Progenitor cell of endocrine pancreas (in vitro differentiated cells): ENCODE data around the gene PPP6R3. TPM values are rescaled to one million over a fixed set of nuclear protein-coding genes. Genes with fewer than 3 reads are reported as not detected.

ENCODE experiments used
- DNase-seq: peaks from one replicate; pipeline ENCODE4 v3.0.0; 2021; ENCODE audit warnings: low spot score; ENCODE audit not compliant: unreplicated experiment
- H3K27ac Mint-ChIP-seq: 2 replicates; pipeline ENCODE4 v1.8.0; 2021; ENCODE audit warnings: mild to moderate bottlenecking, moderate library complexity, mixed read lengths
- H3K27me3 Mint-ChIP-seq: 2 replicates; pipeline ENCODE4 v1.8.0; 2021; ENCODE audit warnings: mixed read lengths
- H3K36me3 Mint-ChIP-seq: 2 replicates; pipeline ENCODE4 v1.8.0; 2022; ENCODE audit warnings: mixed read lengths; ENCODE audit not compliant: insufficient read depth
- H3K4me1 Mint-ChIP-seq: 2 replicates; pipeline ENCODE4 v1.8.0; 2021; ENCODE audit warnings: low read depth, mixed read lengths
- H3K4me3 Mint-ChIP-seq: 2 replicates; pipeline ENCODE4 v1.8.0; 2021; ENCODE audit warnings: low read depth, mild to moderate bottlenecking, moderate library complexity, mixed read lengths
- H3K9me3 Mint-ChIP-seq: 2 replicates; pipeline ENCODE4 v1.8.0; 2021; ENCODE audit warnings: low read depth, mixed read lengths
- total RNA-seq: library from RNA; stranded (reverse); gene quantifications from 2 replicates; pipeline ENCODE4 v1.2.1, GENCODE V29; 2021
- TF ChIP-seq, protein P1 (sequence below): fragments of 200-600 bp; sonication (generic); IDR thresholded peaks from one replicate; pipeline ENCODE4 v1.5.0; 2021; ENCODE audit warnings: antibody characterized with exemption, mild to moderate bottlenecking; ENCODE audit not compliant: unreplicated experiment

PPP6R3 gene
- total RNA-seq, 1 donor from 2014 or later: 124 TPM

DNA sequence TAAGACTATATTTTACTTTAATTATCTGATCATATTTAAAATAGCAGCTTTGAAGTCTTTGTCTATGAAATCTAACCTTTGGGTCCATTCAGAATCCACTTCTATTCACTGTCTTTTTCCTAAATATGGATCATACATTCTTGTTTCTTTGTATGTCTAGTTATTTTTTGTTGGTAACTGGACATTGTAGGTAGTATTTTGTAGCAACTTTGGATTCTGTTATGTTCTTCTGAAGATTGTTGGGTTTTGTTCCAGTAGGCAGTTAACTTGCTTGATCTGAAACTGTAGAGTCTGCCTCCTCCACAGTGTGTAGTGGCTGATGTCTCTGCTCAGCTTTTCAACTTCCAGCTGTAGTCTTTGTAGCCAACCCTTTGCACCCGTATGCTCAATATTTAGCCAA, 186.3 kb downstream of the PPP6R3 start:
- no peak overlapping the region for H3K27ac Mint-ChIP-seq
- H3K4me1 Mint-ChIP-seq: no peaks in the 10 kb centered on the region
- peaks cover 17% of the 10 kb centered on the region for H3K27me3 Mint-ChIP-seq
- no peak for DNase-seq
- H3K36me3 Mint-ChIP-seq: no peaks in the 10 kb centered on the region
- peaks cover 12% of the 10 kb centered on the region for H3K9me3 Mint-ChIP-seq
- TF ChIP-seq, protein P1, sequence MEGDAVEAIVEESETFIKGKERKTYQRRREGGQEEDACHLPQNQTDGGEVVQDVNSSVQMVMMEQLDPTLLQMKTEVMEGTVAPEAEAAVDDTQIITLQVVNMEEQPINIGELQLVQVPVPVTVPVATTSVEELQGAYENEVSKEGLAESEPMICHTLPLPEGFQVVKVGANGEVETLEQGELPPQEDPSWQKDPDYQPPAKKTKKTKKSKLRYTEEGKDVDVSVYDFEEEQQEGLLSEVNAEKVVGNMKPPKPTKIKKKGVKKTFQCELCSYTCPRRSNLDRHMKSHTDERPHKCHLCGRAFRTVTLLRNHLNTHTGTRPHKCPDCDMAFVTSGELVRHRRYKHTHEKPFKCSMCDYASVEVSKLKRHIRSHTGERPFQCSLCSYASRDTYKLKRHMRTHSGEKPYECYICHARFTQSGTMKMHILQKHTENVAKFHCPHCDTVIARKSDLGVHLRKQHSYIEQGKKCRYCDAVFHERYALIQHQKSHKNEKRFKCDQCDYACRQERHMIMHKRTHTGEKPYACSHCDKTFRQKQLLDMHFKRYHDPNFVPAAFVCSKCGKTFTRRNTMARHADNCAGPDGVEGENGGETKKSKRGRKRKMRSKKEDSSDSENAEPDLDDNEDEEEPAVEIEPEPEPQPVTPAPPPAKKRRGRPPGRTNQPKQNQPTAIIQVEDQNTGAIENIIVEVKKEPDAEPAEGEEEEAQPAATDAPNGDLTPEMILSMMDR: no peak
- no peak overlapping the region for H3K4me3 Mint-ChIP-seq

DNA sequence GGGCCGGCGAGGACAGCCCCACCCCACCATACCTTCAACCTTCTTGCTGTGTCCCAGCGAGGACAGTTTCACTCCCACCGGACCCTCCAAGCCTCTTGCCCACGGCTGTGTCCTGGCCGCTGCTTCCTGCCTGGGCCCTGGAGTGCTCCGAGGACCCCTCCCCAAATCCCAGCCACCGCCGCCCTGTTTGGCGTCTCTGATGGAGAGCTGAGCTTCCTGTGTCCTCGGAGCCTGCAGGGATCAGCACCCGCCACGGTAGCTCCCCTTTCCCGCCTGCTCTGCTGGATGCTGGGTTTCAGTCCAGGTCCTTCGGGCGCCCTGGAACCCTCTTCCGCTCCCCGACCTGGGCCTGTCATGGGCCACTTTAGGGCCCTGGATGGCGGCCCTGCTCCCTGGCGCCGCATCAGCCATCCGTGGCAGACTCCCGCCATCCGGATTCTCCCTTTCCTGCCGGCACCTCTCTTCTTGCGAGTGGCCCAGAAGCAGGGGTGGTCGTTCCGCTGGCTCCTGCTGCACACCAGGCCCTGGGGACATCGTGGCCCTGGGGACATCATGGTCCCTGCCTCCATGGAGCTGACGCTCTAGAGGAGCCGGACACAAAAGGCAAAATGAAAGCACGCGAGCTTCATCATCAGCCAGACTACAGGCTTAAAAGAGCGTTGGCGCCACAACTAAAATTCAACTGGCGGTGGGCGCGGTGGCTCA, 189.5 kb downstream of the PPP6R3 start:
- DNase-seq: no peak
- TF ChIP-seq, protein P1: no peak
- Mint-ChIP-seq H3K27me3 (peaks cover 10% of the 10 kb centered on the region), H3K9me3 (peaks cover 12% of the 10 kb centered on the region), H3K4me3 (no peak overlapping the region), H3K4me1 (no peaks in the 10 kb centered on the region), H3K36me3 (no peaks in the 10 kb centered on the region), H3K27ac (no peak overlapping the region)

DNA sequence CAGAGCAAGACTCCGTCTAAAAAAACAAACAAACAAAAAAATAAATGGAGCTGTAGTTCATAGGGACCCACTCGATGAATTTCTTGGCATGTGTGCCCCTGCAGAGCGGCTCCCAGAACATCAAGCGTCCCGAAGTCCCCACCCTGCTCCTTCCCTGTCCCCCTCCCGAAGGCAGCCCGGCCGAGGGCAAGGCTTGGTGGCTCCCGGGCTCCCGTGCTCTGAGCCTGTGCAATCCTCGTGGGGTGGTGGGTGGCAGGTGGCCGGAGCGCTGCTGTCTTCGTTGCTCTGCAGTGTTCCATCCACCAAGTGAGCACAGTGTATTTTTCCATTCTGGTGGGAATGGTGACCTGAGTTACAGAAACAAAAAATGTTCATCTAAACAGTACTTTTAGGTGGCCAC, 190.2 kb downstream of the PPP6R3 start:
- Mint-ChIP-seq H3K27me3 (peaks cover 10% of the 10 kb centered on the region), H3K27ac (no peak overlapping the region), H3K9me3 (peaks cover 12% of the 10 kb centered on the region), H3K36me3 (no peaks in the 10 kb centered on the region), H3K4me1 (no peaks in the 10 kb centered on the region), H3K4me3 (no peak overlapping the region)
- TF ChIP-seq, protein P1: no peak
- DNase-seq: no peak

DNA sequence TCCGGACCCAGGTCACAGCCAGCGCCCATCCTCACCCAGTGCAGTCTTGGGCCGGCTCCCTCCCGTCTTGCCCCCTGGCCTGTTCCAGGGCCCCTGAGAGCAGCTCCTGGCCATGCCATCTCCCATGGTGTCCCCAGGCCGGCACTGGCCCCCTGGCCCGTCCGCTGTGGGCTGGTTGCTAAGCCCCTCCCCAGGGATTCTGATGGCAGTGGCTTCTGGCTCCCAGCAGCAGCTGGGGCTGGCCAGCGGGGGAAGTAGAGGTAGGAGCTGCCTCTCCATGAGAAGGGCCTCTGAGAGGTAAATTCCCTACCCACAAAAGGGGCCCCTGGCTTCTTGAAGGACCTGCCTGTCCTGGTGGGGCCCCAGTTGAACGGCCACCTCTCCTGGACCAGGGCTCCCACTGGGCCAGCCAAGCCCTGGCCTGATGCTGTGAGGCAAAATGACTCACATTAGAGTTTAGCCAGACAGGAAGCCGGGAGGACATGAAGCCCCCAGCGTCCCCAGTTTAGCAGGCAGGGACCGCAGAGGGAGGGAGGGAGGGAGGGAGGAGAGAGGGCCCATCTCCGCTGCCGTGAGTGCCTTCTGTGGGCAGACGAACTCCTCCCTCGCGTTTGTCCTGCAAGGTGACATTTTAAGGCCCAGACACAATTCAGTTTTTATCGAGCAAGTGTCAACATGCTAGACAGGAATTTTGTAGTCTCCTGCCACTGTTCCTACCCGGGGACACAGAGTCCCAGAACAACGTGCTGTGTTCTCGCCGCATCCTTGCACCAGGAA, 190.8 kb downstream of the PPP6R3 start:
- no peak for DNase-seq

More for the DNA sequence above, 190.8 kb downstream of the PPP6R3 start:
- peaks cover 8% of the 10 kb centered on the region for H3K9me3 Mint-ChIP-seq
- no peak overlapping the region for H3K27ac Mint-ChIP-seq
- TF ChIP-seq, protein P1: no peak
- peaks cover 8% of the 10 kb centered on the region for H3K27me3 Mint-ChIP-seq
- no peaks in the 10 kb centered on the region for H3K36me3 Mint-ChIP-seq
- H3K4me1 Mint-ChIP-seq: peaks cover 1% of the 10 kb centered on the region
- no peak overlapping the region for H3K4me3 Mint-ChIP-seq
